Left ventricle myocardium inferior (tissue), 1 donor: ENCODE measurements around the gene HSPH1. TPM values are rescaled to one million over a fixed set of nuclear protein-coding genes. Genes with fewer than 3 reads are reported as not detected.

Experiments used
- DNase-seq: peaks from one replicate; pipeline ENCODE4 v3.0.0-alpha.2; 2020
- H3K27ac ChIP-seq: fragments of 200-600 bp; replicated peaks from 2 replicates; pipeline ENCODE4 v1.8.0; 2021
- H3K27me3 ChIP-seq: fragments of 200-600 bp; 2 replicates; pipeline ENCODE4 v1.8.0; 2021; ENCODE audit warnings: low read depth
- H3K36me3 ChIP-seq: fragments of 200-600 bp; 2 replicates; pipeline ENCODE4 v1.8.0; 2021
- H3K4me1 ChIP-seq: fragments of 200-600 bp; 2 replicates; pipeline ENCODE4 v1.8.0; 2021
- H3K4me3 ChIP-seq: fragments of 200-600 bp; 2 replicates; pipeline ENCODE4 v1.8.0; 2021; ENCODE audit warnings: mild to moderate bottlenecking, moderate library complexity
- H3K9me3 ChIP-seq: fragments of 200-600 bp; replicated peaks from 2 replicates; pipeline ENCODE4 v1.8.0; 2021
- CTCF ChIP-seq: fragments of 200-600 bp; IDR thresholded peaks from 2 replicates; pipeline ENCODE4 v1.8.0; 2021; ENCODE audit warnings: antibody characterized with exemption, mild to moderate bottlenecking, borderline replicate concordance
- intact Hi-C: fragments of 100-400 bp; cut with micrococcal nuclease; formaldehyde crosslinking; loops from one replicate; pipeline ENCODE4 v1.11.0; 2022
- total RNA-seq: library from RNA; stranded (reverse); fragmentation: NEBNext Ultra II Directional; extraction: Animal tissue kit (Norgen Biotek cat#: 25700); gene quantifications from one replicate; pipeline ENCODE4 v1.2.1, GENCODE V29; 2021
- donor health status: DM: no; HTN: yes; CAD: no; lungs with severe emphysema.

HSPH1 gene
- total RNA-seq, 1 donor from 2014 or later: 78.8 TPM

DNA sequence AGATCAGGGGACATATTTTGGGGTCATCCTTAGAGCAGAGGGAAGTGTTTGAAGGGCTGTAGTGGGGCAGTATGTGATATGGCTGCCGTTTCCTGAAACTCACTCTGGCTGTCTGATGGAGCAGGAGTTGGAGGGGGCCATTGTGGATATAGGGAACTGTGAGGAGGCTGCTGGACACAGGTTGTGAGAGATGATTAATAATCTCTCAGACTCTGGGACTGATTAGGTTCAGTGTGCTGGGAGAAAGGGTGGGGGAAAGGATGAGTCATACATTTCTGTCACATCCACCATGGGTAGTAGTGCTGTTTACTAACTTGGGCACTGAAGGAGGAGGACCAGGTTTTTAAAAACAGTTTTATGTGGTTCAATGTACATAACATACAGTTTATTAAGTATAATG lies 42.9 kb upstream of the HSPH1 start:
- Histone ChIP-seq H3K27me3 (no peaks in the 10 kb centered on the region), H3K36me3 (no peaks in the 10 kb centered on the region), H3K4me3 (no peak overlapping the region), H3K4me1 (peaks cover 70% of the 10 kb centered on the region), H3K27ac (peak overlapping the region; percentile 100), H3K9me3 (no peaks in the 10 kb centered on the region)
- TF ChIP-seq CTCF: no peak
- DNase-seq: no peak
- intact Hi-C loops: no loop called here

GRCh38 chr13:31201341-31202031 lies 39.8 kb upstream of the HSPH1 start:
- Histone ChIP-seq H3K4me3 (peak overlapping the region; percentile 78), H3K9me3 (no peaks in the 10 kb centered on the region), H3K27me3 (no peaks in the 10 kb centered on the region), H3K36me3 (no peaks in the 10 kb centered on the region), H3K4me1 (peaks cover 50% of the 10 kb centered on the region), H3K27ac (peak overlapping the region; percentile 100)
- TF ChIP-seq CTCF: no peak
- intact Hi-C loops: no loop called here
- no peak for DNase-seq

GRCh38 chr13:31200637-31200971 lies 38.9 kb upstream of the HSPH1 start:
- Histone ChIP-seq H3K27ac (peak overlapping the region; percentile 100), H3K27me3 (no peaks in the 10 kb centered on the region), H3K4me1 (peaks cover 50% of the 10 kb centered on the region), H3K9me3 (no peaks in the 10 kb centered on the region), H3K4me3 (peak overlapping the region; percentile 78), H3K36me3 (no peaks in the 10 kb centered on the region)
- no peak for TF ChIP-seq CTCF
- intact Hi-C loops: no loop called here
- DNase-seq: peak; percentile 40

DNA sequence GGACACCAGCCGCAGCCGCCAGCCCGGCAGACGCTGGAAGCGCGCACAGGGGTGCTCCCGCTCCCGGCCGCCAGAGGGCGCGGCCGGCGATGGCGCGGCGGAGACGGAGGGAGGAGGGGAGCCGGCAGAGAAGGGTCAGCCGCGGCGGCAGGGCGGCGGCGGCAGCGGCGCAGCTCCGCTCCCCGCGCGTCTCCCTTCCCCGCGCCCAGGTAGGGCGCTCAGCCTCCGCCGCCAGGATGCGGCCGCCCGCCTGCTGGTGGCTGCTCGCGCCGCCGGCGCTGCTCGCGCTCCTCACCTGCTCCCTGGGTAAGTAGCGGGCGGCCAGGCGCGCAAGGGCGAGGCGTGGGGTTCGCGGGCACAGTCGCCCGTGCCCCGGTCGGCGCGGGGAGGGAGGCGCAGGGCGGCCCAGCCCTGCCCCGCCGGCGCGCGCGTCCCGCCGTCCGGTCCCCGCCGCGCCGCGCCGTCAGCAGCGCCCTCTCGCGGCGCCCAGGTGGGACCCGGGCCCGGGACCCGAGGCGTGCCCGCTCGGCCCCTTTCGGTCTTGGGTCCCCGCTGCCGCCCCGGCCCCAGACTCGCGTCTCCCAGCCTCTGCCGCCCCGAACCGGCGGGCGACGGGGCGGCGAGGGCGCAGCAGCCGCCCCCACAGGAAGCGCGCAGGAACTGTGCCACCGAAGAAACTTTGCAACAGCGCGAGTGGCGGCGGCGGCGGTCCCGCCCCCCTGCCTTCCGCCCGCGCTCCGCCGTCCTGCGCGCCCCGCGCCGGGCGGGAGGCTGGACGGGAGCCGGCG lies 38.3 kb upstream of the HSPH1 start, which contains the start of gene B3GLCT:
TSS of gene B3GLCT (plus strand) at position 127 of the 788 bp plus-strand sequence. CDS start at position 237, 110 bp downstream.
- peak within 1 kb of the TSS; percentile 100 for H3K27ac ChIP-seq
- intact Hi-C loops: no loop called here

DNA sequence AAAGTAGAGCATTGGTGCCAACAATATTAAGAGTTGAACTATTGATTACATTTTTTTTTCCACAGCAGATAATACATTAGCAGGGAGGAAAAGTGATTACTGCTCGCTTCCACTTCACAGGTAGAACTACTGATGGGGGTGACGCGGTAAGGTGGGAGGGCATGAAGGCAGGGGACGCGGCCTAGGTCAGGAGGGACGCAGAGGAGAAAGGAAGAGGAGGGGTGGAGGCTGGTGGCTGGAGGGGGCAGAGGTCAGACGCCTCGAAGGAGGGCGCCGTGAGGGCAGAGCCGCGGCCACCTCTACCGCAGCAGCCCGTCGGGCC lies 37.8 kb upstream of the HSPH1 start:
- Histone ChIP-seq H3K27ac (peak overlapping the region; percentile 100), H3K36me3 (no peaks in the 10 kb centered on the region), H3K9me3 (no peaks in the 10 kb centered on the region), H3K4me3 (peak overlapping the region; percentile 78), H3K4me1 (peaks cover 44% of the 10 kb centered on the region), H3K27me3 (no peaks in the 10 kb centered on the region)
- intact Hi-C loops: no loop called here
- DNase-seq: no peak
- TF ChIP-seq CTCF: no peak

More for the DNA sequence above, 38.3 kb upstream of the HSPH1 start, which contains the start of gene B3GLCT:
- Histone ChIP-seq H3K4me1 (peaks cover 50% of the 10 kb centered on the region), H3K27me3 (no peaks in the 10 kb centered on the region), H3K4me3 (peak within 1 kb of the TSS; percentile 78), H3K36me3 (no peaks in the 10 kb centered on the region), H3K9me3 (no peaks in the 10 kb centered on the region)
- DNase-seq: peak; percentile 81
- TF ChIP-seq CTCF: peak; percentile 86
